SK-N-MC (cell line): ENCODE measurements around the gene ST8SIA4.

ENCODE experiments used
- EZH2 ChIP-seq: fragments of 200-600 bp; sonication (generic); IDR thresholded peaks from one replicate; pipeline ENCODE4 v1.6.1; 2017; ENCODE audit warnings: antibody characterized with exemption
- POLR2AphosphoS5 ChIP-seq: IDR thresholded peaks from 2 replicates; pipeline ENCODE4 v1.6.1; 2012; ENCODE audit warnings: mild to moderate bottlenecking, low read depth, low read length, borderline replicate concordance

GRCh38 chr5:100855295-100855694 is 47.8 kb downstream of the ST8SIA4 start:
- TF ChIP-seq EZH2 (no peak), POLR2AphosphoS5 (no peak)
